Activated naive CD8-positive, alpha-beta T cell treated with anti-CD3 and anti-CD28 coated beads for 36 hours (primary cell): ENCODE data around the gene MXRA8. TPM values are rescaled to one million over a fixed set of nuclear protein-coding genes. Genes with fewer than 3 reads are reported as not detected.

Source experiments
- total RNA-seq, 2 experiments: library from RNA; stranded (reverse); gene quantifications; one replicate each; pipeline ENCODE4 v1.2.3, GENCODE V29; 2021

Gene MXRA8
- total RNA-seq, 2 experiments from 2014 or later: 0.50 to 0.97 TPM

Other genes with a start within 250 kb of the MXRA8 start
- gene C1orf159, start 242.5 kb downstream of the MXRA8 start, total RNA-seq: 10 to 100 TPM; 18.9 to 19.0 TPM
- not detected for gene TTLL10, start 184.7 kb downstream of the MXRA8 start, total RNA-seq
- 10 to 100 TPM; 52.5 to 53.3 TPM for gene TNFRSF18, start 152.0 kb downstream of the MXRA8 start, total RNA-seq
- gene TNFRSF4, start 144.4 kb downstream of the MXRA8 start, total RNA-seq: 100 to 1,000 TPM; 110 to 111 TPM
- gene SDF4, start 126.6 kb downstream of the MXRA8 start, total RNA-seq: 10 to 100 TPM; 85.9 to 95.9 TPM
- 10 to 100 TPM; 17.5 to 18.9 TPM for gene B3GALT6, start 126.3 kb downstream of the MXRA8 start, total RNA-seq
- 1 to 10 TPM; 2.4 to 3.8 TPM for gene C1QTNF12, start 111.8 kb downstream of the MXRA8 start, total RNA-seq
- 10 to 100 TPM; 69.9 to 70.6 TPM for gene UBE2J2, start 84.7 kb downstream of the MXRA8 start, total RNA-seq
- gene SCNN1D, start 78.1 kb downstream of the MXRA8 start, total RNA-seq: 1 to 10 TPM; 4.9 to 6.9 TPM
- gene ACAP3, start 50.6 kb downstream of the MXRA8 start, total RNA-seq: 10 to 100 TPM; 26.6 to 28.4 TPM
- gene PUSL1, start 50.0 kb downstream of the MXRA8 start, total RNA-seq: 10 to 100 TPM; 29.6 to 30.0 TPM
- 100 to 1,000 TPM; 111 to 113 TPM for gene INTS11, start 33.9 kb downstream of the MXRA8 start, total RNA-seq
- gene CPTP, start 33.8 kb downstream of the MXRA8 start, total RNA-seq: 10 to 100 TPM; 12.2 to 13.7 TPM
- under 1 TPM; 0.06 to 0.20 TPM for gene TAS1R3, start 27.3 kb downstream of the MXRA8 start, total RNA-seq
- gene DVL1, start 9.1 kb downstream of the MXRA8 start, total RNA-seq: 10 to 100 TPM; 26.8 to 29.0 TPM
- 100 to 1,000 TPM; 143 to 144 TPM for gene AURKAIP1, start 16.7 kb upstream of the MXRA8 start, total RNA-seq
- gene CCNL2, start 40.8 kb upstream of the MXRA8 start, total RNA-seq: 10 to 100 TPM; 91.6 to 92.2 TPM
- gene MRPL20, start 48.7 kb upstream of the MXRA8 start, total RNA-seq: 100 to 1,000 TPM; 181 to 182 TPM
- not detected for gene ANKRD65, start 62.7 kb upstream of the MXRA8 start, total RNA-seq
- gene VWA1, start 77.1 kb upstream of the MXRA8 start, total RNA-seq: under 1 TPM; 0.25 to 0.44 TPM
- gene ATAD3C, start 91.1 kb upstream of the MXRA8 start, total RNA-seq: 1 to 10 TPM; 1.3 to 1.5 TPM
- 10 to 100 TPM; 75.7 to 77.4 TPM for gene ATAD3B, start 113.2 kb upstream of the MXRA8 start, total RNA-seq
- 10 to 100 TPM; 87.9 to 89.2 TPM for gene ATAD3A, start 153.6 kb upstream of the MXRA8 start, total RNA-seq
- under 1 TPM in 1 of 2 experiments, not detected in 1; 0.88 TPM for gene TMEM240, start 182.1 kb upstream of the MXRA8 start, total RNA-seq
- gene SSU72, start 216.3 kb upstream of the MXRA8 start, total RNA-seq: 100 to 1,000 TPM; 124 to 131 TPM
- gene FNDC10, start 241.6 kb upstream of the MXRA8 start, total RNA-seq: 1 to 10 TPM; 2.9 to 3.3 TPM